Neuronal stem cell (in vitro differentiated cells): ENCODE data around the gene MARCHF6.
A peak's percentile ranks its signal among the peaks of the same experiment; 100 is the strongest.

Experiments used
- DNase-seq: peaks from one replicate; pipeline ENCODE4 v3.0.0-alpha.2; 2013; ENCODE audit warnings: low spot score
- H2AFZ ChIP-seq: one replicate; pipeline ENCODE4 v1.6.1; 2013; ENCODE audit warnings: mild to moderate bottlenecking, low read length, inconsistent platforms
- H2AK5ac ChIP-seq: 2 replicates; pipeline ENCODE4 v1.6.1; 2013; ENCODE audit warnings: low read depth, mild to moderate bottlenecking, inconsistent platforms, low read length, moderate library complexity, mixed read lengths
- H2BK120ac ChIP-seq: 2 replicates; pipeline ENCODE4 v1.6.1; 2013; ENCODE audit warnings: low read depth, mild to moderate bottlenecking, inconsistent platforms, low read length, moderate library complexity, mixed read lengths
- H2BK12ac ChIP-seq: one replicate; pipeline ENCODE4 v1.6.1; 2013; ENCODE audit warnings: low read length, inconsistent platforms
- H2BK15ac ChIP-seq: 2 replicates; pipeline ENCODE4 v1.6.1; 2013; ENCODE audit warnings: mild to moderate bottlenecking, low read length, inconsistent platforms, mixed read lengths
- H2BK5ac ChIP-seq: one replicate; pipeline ENCODE4 v1.6.1; 2013; ENCODE audit warnings: inconsistent platforms, mild to moderate bottlenecking, low read length, moderate library complexity
- H3K14ac ChIP-seq: one replicate; pipeline ENCODE4 v1.6.1; 2013; ENCODE audit warnings: low read length, inconsistent platforms
- H3K18ac ChIP-seq: 2 replicates; pipeline ENCODE4 v1.6.1; 2013; ENCODE audit warnings: low read length, inconsistent platforms
- H3K23ac ChIP-seq: 2 replicates; pipeline ENCODE4 v1.6.1; 2013; ENCODE audit warnings: low read depth, mild to moderate bottlenecking, mixed read lengths, low read length, inconsistent platforms; ENCODE audit not compliant: poor library complexity
- H3K27ac ChIP-seq: replicated peaks from 3 replicates; pipeline ENCODE4 v1.5.1; 2013; ENCODE audit warnings: low read length, inconsistent platforms
- H3K27me3 ChIP-seq, 3 experiments: 2 replicates each; pipeline ENCODE4 v1.6.1; 2013; ENCODE audit warnings: low read length in 3 of 3, mild to moderate bottlenecking in 2 of 3, inconsistent platforms in 1 of 3, low read depth in 1 of 3, mixed read lengths in 1 of 3, moderate library complexity in 1 of 3; ENCODE audit not compliant: control insufficient read depth in 3 of 3, insufficient read depth in 3 of 3
- H3K36me3 ChIP-seq, 2 donors: replicated peaks in 1 of 2; 2 replicates each; pipeline ENCODE4 v1.6.1; 2013; ENCODE audit warnings: low read length in 2 of 2; ENCODE audit not compliant: control insufficient read depth in 2 of 2, insufficient read depth in 2 of 2
- H3K4ac ChIP-seq: 2 replicates; pipeline ENCODE4 v1.6.1; 2013; ENCODE audit warnings: inconsistent platforms, mild to moderate bottlenecking, low read length, moderate library complexity
- H3K4me1 ChIP-seq, 2 donors: 1 replicate in 1 of 2; 2 replicates in 1 of 2; pipeline ENCODE4 v1.6.1; 2013; ENCODE audit warnings: low read length in 2 of 2, low read depth in 1 of 2; ENCODE audit not compliant: control insufficient read depth in 2 of 2, insufficient read depth in 1 of 2
- H3K4me2 ChIP-seq: one replicate; pipeline ENCODE4 v1.6.1; 2013; ENCODE audit warnings: mild to moderate bottlenecking, low read length, inconsistent platforms; ENCODE audit not compliant: insufficient read depth, poor library complexity, severe bottlenecking
- H3K4me3 ChIP-seq, 2 donors: 2 replicates each; pipeline ENCODE4 v1.5.1; 2013; ENCODE audit warnings: low read length in 2 of 2, mild to moderate bottlenecking in 2 of 2, inconsistent platforms in 1 of 2, moderate library complexity in 1 of 2
- H3K79me1 ChIP-seq: one replicate; pipeline ENCODE4 v1.6.1; 2013; ENCODE audit warnings: low read depth, mild to moderate bottlenecking, inconsistent platforms, low read length, moderate library complexity
- H3K9ac ChIP-seq: one replicate; pipeline ENCODE4 v1.6.1; 2013; ENCODE audit warnings: mild to moderate bottlenecking, low read depth, low read length, inconsistent platforms; ENCODE audit not compliant: poor library complexity
- H3K9me3 ChIP-seq, 2 donors: replicated peaks in 1 of 2; 2 replicates each; pipeline versions ENCODE3 to v1.6.1; 2013; ENCODE audit warnings: low read length in 2 of 2, mild to moderate bottlenecking in 2 of 2, inconsistent platforms in 1 of 2, low read depth in 1 of 2, mixed read lengths in 1 of 2, moderate library complexity in 1 of 2; ENCODE audit not compliant: control insufficient read depth in 2 of 2, insufficient read depth in 1 of 2
- H4K8ac ChIP-seq: one replicate; pipeline ENCODE4 v1.6.1; 2013; ENCODE audit warnings: low read depth, mild to moderate bottlenecking, inconsistent platforms, low read length, moderate library complexity
- H4K91ac ChIP-seq: one replicate; pipeline ENCODE4 v1.6.1; 2013; ENCODE audit warnings: low read length, low read depth, mild to moderate bottlenecking, inconsistent platforms; ENCODE audit not compliant: poor library complexity
- WGBS, 2 donors: extraction: QIAGEN DNeasy Blood & Tissue Kit; methylation state at CpG; one replicate each; pipeline ENCODE4 v1.1.7; 2013; ENCODE audit warnings: missing lambda C conversion rate in 2 of 2, mixed read lengths in 1 of 2; ENCODE audit not compliant: insufficient read length in 2 of 2, insufficient replicate concordance in 1 of 2; ENCODE audit errors: extremely low coverage in 2 of 2; 5-methylcytosine and 5-hydroxymethylcytosine counted together

Gene MARCHF6

DNA sequence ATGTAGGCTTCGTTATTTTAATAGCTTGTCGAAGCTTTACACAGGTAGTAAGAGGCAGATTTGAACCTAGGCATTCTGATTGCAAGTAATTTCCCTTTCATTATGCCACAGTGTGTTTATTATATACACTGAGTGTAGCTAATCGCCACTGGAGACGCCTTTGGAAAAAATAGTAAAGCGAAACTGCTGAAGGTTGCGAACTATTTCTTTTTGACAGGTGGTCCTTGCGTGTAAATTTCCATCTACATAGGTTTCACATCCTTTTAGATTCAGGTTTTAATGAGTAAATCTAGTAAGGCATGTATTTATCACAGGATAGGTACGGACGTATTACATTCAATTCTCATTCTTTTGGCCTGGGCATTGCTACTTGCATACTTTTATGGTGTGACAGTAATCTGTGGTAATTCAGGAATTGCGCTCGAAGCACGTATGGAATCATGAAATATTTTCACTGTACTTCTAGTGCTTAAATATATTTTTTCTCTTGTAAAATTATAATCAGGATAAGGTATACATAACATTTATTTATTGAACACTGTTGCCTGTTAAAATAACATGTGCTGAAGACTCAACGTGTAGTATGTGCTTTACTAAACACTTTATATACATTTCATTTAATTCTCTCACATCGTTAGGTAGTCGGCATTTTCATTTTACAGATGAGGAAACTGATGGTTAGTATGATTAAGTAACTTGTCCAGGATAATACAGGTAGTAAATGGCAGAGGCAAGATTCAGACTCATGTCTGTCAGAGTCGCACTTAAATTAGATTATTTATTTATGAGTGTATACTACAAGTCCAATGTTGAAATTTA lies 1.8 kb downstream of the MARCHF6 start:
- Histone ChIP-seq H3K27ac (no peak overlapping the region), H4K91ac (no peak overlapping the region), H2BK5ac (no peak overlapping the region), H2AK5ac (no peak overlapping the region), H3K4ac (no peak overlapping the region), H3K4me3 (peak overlapping the region in 1 of 2 donors; percentile 75), H3K9ac (no peak overlapping the region), H2BK120ac (no peak overlapping the region), H4K8ac (no peak overlapping the region), H2AFZ (no peak overlapping the region), H3K4me1 (peaks cover 10 to 17% of the 10 kb centered on the region in 2 donors), H3K23ac (no peak overlapping the region), H3K79me1 (no peaks in the 10 kb centered on the region), H3K9me3 (peaks cover 0 to 5% of the 10 kb centered on the region in 2 donors), H3K27me3 (no peaks in the 10 kb centered on the region), H2BK15ac (no peak overlapping the region), H2BK12ac (no peak overlapping the region), H3K14ac (no peak overlapping the region), H3K18ac (no peak overlapping the region), H3K36me3 (peaks cover under 1 to 23% of the 10 kb centered on the region in 2 donors), H3K4me2 (peak overlapping the region; percentile 51)
- no peak for DNase-seq
- no CpG with 5 or more reads among the region's 16 CpGs for WGBS, 2 donors

DNA sequence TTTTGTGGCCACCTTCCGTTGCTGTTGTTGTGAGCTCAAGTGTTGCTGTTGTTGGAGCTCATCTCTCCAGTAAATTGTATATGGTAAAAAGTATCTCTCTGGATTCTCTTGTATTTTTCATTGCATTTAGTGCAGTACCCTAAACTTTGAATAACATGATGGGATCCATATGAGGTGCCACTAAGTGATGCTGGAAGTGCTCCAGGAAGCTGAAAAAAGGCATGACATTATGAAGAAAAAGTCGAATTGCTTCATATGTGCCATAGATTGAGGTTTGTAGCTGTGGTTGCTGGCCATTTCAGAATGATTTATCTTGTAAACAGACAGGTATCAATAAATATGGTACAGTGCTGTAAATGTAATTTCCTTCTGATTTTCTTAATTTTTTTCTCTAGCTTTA lies 5.5 kb downstream of the MARCHF6 start:
- Histone ChIP-seq H4K91ac (no peak overlapping the region), H3K4ac (no peak overlapping the region), H3K27ac (no peak overlapping the region), H3K4me1 (peaks cover 2 to 5% of the 10 kb centered on the region in 2 donors), H3K18ac (no peak overlapping the region), H3K14ac (no peak overlapping the region), H2AK5ac (no peak overlapping the region), H3K79me1 (no peaks in the 10 kb centered on the region), H2BK5ac (no peak overlapping the region), H3K9me3 (peaks cover 0 to 20% of the 10 kb centered on the region in 2 donors), H4K8ac (no peak overlapping the region), H3K23ac (no peak overlapping the region), H3K27me3 (no peaks in the 10 kb centered on the region), H3K9ac (no peak overlapping the region), H3K36me3 (peaks cover 2 to 57% of the 10 kb centered on the region in 2 donors), H2BK15ac (no peak overlapping the region), H3K4me2 (no peak overlapping the region), H2BK12ac (no peak overlapping the region), H2BK120ac (no peak overlapping the region), H2AFZ (no peak overlapping the region), H3K4me3 (no peak overlapping the region)
- DNase-seq = no peak
- no CpG with 5 or more reads among the region's 2 CpGs for WGBS, 2 donors

DNA sequence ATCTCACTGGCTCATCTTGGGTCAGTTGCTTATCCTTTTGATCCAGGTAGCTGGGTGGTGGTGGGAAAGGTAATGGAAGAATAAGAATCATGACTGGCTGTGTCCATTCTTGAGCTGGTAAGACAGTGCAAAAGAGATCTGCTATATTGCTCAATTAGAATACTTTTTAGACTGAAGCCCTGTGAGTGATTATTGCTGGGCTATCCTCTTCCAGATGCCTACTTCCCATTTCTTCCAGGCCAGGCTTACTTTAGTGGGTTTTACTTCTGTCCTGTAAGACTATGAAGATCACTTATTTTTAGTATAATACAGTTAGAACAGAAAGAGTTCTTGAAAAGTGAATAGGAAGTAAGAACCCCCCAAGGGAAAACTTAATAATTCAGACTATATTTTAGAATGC lies 7.2 kb downstream of the MARCHF6 start:
- H2AK5ac ChIP-seq = no peak overlapping the region
- no peak overlapping the region for H4K8ac ChIP-seq
- no peak overlapping the region for H3K9ac ChIP-seq
- no peaks in the 10 kb centered on the region for H3K27me3 ChIP-seq
- H3K9me3 ChIP-seq = peaks cover 0 to 20% of the 10 kb centered on the region in 2 donors
- H3K4ac ChIP-seq = no peak overlapping the region
- no peak for DNase-seq
- peaks cover 2 to 3% of the 10 kb centered on the region in 2 donors for H3K4me1 ChIP-seq
- H2BK5ac ChIP-seq = no peak overlapping the region
- H2BK120ac ChIP-seq = no peak overlapping the region
- H3K27ac ChIP-seq = no peak overlapping the region
- H4K91ac ChIP-seq = no peak overlapping the region
- peaks cover 2% of the 10 kb centered on the region for H3K79me1 ChIP-seq
- peaks cover 2 to 68% of the 10 kb centered on the region in 2 donors for H3K36me3 ChIP-seq
- H3K4me3 ChIP-seq = no peak overlapping the region
- H3K23ac ChIP-seq = no peak overlapping the region
- H3K18ac ChIP-seq = no peak overlapping the region
- H2AFZ ChIP-seq = no peak overlapping the region
- H2BK12ac ChIP-seq = no peak overlapping the region
- H2BK15ac ChIP-seq = no peak overlapping the region
- no peak overlapping the region for H3K4me2 ChIP-seq
- H3K14ac ChIP-seq = no peak overlapping the region

DNA sequence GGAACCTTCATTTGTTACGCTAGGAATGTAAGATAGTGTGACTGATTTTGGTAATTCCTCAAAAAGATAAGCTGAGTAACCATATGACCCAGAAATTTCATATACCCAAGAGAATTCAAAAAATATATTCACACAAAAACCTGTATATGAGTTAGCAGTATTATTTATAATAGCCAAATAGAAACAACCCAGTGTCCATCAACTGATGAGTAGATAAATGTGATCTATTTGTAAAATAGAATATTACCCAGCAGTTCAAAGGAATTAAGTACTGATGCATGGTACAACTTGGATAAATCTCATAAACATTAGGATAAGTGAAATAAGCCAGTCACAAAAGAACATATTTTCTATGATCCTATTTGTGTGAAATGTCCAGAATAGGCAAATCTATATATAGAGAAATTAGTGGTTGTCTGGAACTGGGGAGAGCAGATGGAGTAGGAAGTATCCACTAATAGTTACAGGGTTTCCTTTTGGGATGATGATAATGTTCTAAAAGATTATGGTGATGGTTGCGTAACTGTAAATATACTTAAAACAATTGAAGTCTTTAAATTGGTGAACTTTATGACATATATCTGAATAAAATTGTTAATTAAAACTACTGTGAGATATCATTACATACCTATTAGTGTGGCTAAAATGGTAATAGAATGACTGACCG lies 10.2 kb downstream of the MARCHF6 start:
- Histone ChIP-seq H3K9me3 (peaks cover 0 to 28% of the 10 kb centered on the region in 2 donors), H2BK12ac (no peak overlapping the region), H2AFZ (no peak overlapping the region), H3K4me1 (no peaks in the 10 kb centered on the region), H3K4me2 (no peak overlapping the region), H3K27me3 (no peaks in the 10 kb centered on the region), H3K36me3 (peaks cover 2 to 81% of the 10 kb centered on the region in 2 donors), H3K79me1 (peaks cover 2% of the 10 kb centered on the region), H2BK15ac (no peak overlapping the region), H4K8ac (no peak overlapping the region), H4K91ac (no peak overlapping the region), H3K18ac (no peak overlapping the region), H2BK120ac (no peak overlapping the region), H3K4ac (no peak overlapping the region), H3K4me3 (no peak overlapping the region), H2AK5ac (no peak overlapping the region), H3K27ac (no peak overlapping the region), H3K9ac (no peak overlapping the region), H2BK5ac (no peak overlapping the region), H3K23ac (no peak overlapping the region), H3K14ac (no peak overlapping the region)
- DNase-seq = no peak
- WGBS, 2 donors = no CpG with 5 or more reads among the region's 3 CpGs
